GM18858 (cell line): ENCODE measurements around the gene PRPF18.
"Not testable (repeated sequence)": the region's sequence is repeated elsewhere in the genome, so short reads cannot be mapped to it uniquely, and the experiment has no call there.

ENCODE experiments used
- ATAC-seq: cut with Tn5 transposase; IDR thresholded peaks from one replicate; pipeline ENCODE4 v1.9.1; 2021; ENCODE audit not compliant: unreplicated experiment

Gene PRPF18

DNA sequence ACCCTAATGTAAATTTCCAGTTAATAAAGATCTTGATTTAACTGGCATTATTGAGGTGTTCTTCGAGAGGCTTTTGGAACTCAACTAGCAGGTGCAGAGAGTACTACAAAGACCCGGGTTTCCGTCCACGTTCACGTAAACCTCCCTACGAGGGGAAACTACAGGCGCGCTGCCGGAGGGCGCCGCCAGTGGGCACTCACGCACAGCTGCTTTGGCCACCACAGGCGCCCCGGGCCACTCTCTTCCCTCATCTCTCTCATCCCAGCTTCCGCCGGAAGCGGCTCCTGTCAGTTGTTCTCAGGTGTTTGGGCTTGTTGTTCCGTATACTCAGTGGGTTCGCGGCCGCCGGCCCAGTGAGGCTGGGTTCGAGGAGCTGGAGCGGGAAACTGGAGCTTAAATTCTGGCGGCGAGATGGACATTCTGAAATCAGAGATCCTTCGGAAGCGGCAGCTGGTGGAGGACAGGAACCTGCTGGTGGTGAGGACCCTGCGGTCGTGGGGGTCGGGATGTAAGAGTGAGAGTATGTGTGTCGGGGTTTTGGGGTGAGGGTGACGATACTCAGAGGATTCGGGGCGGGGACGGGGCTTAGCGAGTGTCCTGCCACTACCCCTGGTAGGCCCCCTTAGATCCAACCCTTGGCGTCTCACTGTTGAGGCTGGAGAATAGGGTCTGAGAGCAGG, at the start of gene PRPF18:
Gene PRPF18 (plus strand): TSS at position 290 of the 680 bp plus-strand sequence. CDS start 122 bp downstream, at position 412.
- ATAC-seq, result peak; percentile 99

GRCh38 chr10:13537985-13538384, 48.8 kb upstream of the PRPF18 start:
- ATAC-seq, result not testable (repeated sequence)

DNA sequence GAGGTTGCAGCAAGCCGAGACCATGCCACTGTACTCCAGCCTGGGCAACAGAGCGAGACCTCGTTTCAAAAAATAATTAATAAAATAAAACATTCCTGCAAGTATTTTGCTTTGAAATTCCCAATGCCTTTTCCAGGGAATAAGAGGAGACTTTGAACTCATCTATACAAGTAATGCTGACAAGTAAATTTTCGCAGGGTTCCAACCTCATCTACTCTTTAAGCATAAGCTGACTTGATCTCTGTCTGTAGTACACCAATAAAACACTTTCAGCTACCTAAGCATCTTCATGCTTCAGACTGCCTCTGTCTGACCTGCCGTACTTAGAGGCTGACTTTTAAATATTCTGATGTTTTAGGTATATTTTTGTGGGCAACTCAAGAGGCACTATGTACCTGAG, 44.2 kb upstream of the PRPF18 start:
- ATAC-seq, result no peak

DNA sequence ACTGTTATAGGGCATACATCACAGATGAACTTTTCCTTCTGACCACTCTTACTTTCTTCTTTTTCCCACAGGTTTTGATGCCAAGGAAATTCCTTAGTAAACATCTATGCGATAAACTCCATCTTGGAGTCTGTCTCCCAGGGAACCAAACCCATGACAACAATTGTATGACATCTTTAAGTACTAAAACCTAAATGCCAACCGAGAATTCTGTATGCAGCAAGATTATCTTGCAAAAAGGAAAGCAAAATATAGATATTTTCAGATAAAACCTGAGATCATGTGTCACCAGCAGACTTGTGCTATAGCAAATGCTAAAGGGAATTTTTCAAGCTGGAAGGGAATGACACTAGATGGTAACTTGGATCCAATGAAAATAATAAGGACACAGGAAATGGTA, 36.0 kb upstream of the PRPF18 start:
- ATAC-seq, result no peak

DNA sequence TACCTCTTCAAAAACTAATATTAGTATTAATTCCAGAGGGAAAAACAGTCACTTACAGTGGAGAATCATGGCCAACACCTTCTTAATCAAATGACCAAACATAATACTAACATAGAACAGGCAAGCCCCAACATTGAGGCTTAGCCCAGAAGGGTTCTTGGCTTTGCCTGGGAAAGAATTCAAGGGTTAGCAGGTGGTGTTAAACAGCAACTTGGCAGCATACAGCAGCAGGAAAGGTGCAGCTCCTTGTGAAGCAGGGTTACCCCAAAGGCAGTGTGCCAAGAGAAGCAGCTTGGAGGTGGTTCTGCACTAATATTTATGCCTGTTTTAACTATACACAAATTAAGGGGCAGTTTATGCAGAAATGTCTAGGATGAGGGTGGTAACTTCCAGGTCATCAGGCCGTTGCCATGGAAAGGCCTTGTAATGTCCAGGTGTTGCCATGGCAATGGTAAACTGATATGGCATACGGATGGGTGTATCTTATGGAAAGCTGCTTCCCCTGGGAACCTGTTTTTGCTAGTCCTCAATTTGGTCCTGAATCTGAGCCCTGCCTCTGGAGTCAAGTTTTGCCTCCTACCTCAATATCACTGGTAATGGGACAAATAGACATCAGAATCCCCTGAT, 30.8 kb upstream of the PRPF18 start:
- ATAC-seq, result no peak

GRCh38 chr10:13559124-13559700, 27.6 kb upstream of the PRPF18 start:
- no peak for ATAC-seq

DNA sequence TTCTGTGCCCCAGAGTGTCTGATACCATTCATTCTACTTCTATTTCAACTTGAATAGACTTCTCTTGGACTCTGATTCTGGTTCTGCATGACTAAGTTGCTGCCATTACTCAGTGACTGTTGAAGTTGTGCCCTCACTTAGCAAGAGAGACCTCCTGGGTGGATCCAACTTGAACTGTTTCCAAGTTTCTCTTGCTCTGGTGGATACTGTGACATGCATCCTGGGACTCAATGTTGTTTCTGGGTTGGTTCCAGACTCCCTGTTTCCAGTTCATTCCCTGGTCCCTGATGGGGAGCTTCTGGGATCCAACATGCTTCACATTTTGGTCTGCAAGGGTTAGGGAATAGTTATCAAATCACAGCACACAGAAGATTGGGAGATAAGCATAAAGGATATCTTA, 26.2 kb upstream of the PRPF18 start:
- ATAC-seq, result no peak

- ATAC-seq, result no peak
Measured at GRCh38 chr10:13563481-13564445, 23.0 kb upstream of the PRPF18 start.

GRCh38 chr10:13564576-13564975, 22.2 kb upstream of the PRPF18 start:
- no peak for ATAC-seq

GRCh38 chr10:13567030-13567429, 19.7 kb upstream of the PRPF18 start:
- no peak for ATAC-seq

DNA sequence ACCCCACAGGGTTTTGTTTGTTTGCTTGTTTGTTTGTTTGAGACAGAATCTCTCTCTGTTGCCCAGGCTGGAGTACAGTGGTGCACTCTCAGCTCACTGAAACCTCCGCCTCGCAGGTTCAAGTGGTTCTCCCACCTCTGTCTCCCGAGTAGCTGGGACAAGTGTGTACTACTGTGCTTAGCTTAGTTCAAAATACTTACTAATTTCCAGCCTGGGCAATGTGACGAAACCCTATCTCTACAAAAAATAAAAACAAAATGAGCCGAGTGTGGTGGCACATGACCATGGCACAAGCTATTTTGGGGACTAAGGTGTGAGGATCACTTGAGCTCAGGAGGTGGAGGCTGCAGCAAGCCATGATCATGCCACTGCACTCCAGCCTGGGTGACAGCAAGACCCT, 15.2 kb upstream of the PRPF18 start:
- ATAC-seq, result no peak

DNA sequence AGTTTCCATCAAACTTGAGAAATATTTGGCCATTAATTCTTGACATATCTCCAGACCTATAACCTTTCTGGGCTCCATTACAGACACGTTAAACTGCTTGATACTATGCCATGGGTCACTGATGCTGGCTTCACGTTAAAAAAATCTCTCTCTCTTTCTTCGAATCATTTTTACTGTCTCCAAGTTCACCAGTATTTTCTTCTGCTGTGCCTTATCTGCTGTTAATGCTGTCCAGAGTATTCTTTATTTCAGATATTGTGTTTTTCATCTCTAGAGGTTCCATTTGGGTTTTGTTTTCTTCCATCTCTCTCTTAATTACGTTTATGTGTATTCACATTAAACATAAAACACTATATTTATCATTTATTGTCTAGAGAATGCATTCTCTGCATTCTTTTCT, 12.8 kb upstream of the PRPF18 start:
- ATAC-seq, result no peak

DNA sequence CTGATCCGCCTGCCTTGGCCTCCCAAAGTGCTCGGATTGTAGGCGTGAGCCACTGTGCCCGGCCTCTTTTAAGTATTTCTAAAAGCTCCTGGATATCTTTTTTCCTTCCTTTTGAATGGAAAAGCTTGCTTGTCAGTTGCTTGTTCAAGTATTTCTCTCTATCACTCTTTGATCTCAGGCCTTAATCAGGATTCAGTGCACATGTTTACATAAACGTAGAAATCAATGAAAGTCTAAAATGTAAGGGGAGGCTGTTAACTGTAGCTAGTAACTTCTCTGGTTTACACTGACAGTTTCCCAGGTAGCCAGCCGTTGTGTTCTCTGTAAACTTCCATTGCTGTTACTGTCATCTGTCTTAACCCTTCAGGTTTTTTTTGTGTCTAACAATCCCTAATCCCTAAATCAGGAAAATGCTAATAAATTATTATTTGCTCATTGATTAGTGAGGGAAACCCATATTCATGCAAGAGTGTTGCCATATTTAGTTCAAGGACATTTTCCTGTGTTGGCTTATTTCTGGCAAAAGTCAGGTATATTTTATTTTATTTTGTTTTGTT, 1.5 kb upstream of the PRPF18 start:
- ATAC-seq, result no peak

DNA sequence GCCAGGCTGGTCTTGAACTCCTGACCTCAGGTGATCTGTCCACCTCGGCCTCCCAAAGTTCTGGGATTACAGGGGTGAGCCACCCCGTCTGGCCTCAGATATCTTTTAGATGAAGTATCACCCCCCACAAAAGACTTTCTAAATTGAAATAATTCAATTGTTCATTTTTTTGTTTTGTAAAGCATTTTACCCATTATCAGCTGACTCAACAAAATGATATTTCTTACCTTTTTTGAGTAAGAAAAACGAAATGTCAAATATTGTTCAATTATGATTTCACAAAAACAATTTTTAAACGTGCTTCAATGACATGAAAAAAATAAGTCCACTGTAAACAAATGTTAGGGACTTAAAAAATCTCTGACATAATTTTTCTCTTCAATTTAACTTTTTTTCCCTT, 822 bp upstream of the PRPF18 start:
- ATAC-seq, result no peak

DNA sequence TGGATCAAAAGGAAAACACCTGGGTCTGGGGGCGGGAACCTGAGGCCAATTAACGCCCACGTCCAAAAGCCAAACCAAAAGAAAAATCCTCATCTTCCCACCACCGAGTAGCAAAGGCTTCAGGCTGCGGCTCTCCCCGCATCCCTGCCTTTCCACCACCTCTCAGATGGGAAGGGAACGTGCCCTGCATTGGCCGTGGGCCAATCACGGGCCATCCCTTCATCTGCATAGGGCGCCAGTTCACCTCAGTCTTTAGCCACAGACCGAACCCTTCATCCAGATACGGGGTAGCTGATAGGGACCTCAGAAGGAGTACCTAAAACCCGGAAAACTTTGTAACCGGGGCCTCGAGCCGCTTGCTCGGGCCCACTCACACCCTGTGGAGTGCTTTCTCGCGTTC, 626 bp downstream of the PRPF18 start:
- no peak for ATAC-seq

- no peak for ATAC-seq
Measured at GRCh38 chr10:13589316-13589715, 2.6 kb downstream of the PRPF18 start.

DNA sequence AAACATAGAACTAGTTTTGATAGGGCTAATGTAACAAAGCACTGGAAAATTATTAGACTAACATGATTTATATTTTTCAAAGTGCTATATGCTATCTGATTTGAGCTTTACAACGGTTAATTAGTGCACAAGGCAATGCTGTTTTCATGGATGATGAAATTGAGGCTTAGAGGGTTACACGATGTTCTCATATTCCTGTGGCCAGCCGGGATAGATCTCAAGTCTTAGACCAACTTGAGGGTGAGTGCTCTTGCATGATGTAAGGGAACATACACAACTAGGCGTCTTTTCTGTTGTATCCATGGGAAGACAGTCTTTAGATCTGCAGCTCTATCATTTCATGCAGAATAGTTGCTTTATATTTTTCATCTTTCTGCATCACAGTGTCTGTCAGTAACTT, 4.1 kb downstream of the PRPF18 start:
- ATAC-seq, result no peak

- ATAC-seq, result no peak
Measured at GRCh38 chr10:13592306-13592705, 5.5 kb downstream of the PRPF18 start.

DNA sequence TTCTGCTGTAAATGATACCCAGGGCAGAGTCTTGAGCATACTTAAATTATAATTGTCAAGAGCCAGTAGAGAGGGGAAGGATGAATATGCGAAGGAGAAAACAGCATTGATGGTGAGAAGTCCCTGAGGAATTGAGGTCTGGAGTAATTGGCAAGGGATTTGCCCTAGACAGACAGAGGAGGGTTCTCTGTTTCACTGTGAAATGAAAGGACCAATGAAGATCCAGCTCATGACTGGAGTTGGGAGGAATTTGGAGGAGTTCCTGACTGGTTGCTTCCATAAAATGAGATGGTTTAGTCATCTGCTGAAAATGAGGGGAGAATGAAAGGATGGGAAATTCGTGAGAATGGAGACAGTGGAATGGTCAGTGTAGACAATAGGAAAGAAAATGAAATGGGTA, 6.8 kb downstream of the PRPF18 start:
- no peak for ATAC-seq

GRCh38 chr10:13594641-13595040, 7.9 kb downstream of the PRPF18 start:
- ATAC-seq, result no peak

DNA sequence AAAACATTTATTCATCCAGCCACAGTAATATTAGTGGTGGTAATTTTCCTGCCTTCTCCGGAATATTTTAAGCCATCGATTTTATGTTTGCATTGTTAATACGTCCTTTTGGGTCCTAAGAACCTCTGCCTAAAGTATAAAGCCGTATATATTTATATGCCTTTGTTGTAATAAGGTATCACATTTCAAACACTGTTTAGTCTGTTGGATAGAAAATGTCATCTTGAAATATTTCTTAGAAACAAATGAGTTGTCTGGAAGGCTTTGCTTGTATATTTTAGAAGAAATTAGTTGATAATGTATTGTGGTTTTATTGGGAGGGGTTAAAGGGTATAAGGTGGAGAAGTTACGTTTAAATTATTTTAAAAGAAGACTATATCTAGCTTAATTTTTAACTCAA, 11.1 kb downstream of the PRPF18 start:
- ATAC-seq, result no peak
